ENCODE data around the gene RBM19.

The RBM19 gene

DNA sequence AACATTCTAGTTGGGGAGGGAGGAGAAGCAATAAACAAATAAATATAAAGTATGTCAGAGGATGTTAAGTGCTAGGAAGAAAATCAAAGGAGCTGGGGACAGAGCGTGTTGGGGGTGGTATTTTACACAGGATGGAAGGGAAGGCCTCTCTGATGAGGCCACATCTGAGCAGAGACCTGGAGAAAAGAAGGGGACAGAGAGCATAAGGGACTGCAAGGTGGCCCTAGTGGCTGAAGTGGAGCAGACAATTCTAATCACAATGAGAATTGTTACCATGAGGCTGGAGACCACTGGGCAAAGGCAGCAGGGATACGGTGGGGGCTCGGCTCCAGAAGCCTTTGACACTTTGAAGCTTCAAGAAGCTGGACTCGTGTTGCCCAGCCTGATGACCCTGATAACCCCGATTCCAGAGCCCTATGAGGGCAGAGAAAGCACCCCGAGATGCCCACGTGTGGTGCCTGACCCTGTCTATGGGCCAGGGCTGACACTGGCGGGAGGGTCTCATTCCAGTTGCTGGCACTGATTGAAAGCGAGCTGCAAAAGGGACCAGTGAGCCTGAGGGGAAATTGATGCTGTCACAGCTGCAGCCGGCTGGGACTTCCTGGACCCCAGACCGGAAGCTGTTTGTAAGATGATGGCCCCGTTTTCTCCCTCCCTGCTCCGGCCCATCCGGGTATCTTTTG is 169.1 kb downstream of the RBM19 start:
- DNase-seq, result no peak

DNA sequence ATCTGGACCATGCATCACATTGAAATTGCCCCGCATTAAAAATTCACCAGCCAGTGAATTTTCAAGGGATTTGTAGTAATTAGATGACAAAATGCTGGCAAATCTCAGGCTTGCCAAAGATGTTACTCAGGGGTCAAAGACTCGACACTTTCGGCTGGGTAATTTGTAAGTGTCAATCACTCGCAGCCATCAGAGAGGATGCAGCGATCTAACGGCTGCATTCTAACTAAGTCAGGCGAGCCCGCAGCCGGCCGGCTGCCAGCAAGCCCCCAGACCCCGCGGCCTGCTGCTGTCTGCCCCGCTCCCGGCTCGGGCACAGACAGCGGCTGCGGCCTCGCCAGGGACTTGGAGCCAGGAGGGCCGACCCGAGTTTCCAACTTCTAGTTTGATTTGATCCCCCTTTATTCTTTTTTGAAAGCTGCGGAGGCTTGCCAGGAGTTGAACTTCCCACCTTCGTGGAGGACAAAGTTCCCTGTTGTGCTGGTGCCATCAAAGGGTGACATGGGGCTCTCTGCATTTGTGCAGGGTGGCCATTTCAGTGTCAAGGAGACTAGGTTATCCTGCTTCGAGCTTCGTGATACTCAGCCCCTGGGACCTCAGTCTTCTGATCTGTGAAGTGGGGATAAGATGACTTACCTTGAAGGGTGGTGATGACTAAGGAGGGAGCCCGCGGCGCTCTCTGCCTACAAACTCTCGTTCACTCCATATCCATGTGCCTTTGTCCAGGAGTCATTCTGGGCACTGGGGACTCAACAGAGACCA is 169.9 kb downstream of the RBM19 start:
- no peak for DNase-seq

DNA sequence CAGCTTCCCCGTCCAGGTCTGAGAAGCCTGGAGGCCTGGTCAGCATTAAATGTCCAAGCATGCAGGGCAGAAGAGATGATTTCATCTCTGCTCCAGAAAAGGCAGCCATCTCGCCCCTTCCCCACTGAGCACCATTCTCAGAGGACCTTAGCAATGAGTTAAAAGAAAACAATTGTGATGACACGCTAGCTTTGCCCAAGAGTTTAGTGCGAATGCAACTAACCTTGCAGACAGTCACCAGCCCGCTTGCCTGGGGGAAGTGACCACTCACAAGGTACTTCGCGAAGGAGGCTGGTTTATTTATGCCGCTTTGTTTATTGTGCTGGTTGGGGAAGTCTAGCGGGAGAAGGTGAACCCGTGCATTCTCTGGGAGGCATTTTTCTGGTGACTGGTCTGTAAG is 170.7 kb downstream of the RBM19 start:
- no peak for DNase-seq

DNA sequence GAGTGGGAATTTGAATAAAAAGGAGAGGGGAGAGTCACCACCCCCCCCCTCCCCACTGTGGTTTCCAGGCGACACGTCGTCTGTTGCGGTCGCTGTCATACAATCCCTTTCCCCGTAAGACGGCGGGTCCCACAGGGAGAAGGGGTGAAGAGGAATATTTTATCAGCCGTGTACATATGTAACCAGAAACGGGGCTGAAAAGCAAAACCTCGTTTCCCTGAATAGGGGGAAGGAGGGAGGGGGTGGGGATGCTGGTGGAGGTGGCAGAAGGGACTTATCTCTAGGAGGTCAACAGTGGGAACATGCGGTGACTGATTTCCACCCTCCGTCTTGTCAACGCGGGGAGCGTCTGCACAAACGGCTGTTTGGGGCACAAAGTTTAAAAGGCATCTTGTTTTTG is 171.4 kb downstream of the RBM19 start:
- DNase-seq, result no peak

DNA sequence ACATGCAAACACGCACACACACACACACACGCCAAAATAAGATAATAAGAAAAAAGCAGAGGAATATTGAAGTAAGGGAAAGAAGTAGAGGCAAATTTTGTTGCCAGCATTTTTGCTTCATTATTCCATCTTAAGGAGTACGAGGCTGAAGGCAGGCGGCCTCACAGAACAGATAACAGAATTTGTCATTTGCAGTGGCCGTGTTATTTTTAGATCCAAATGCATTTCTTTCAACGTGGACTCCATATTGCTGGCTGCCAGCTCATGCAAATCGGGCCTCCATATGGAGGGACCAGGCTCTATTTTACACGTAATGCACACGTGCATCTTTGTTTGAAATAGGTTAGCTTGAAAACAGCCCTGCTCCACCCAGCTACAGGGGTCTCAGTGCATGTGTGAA is 172.9 kb downstream of the RBM19 start:
- DNase-seq, result no peak

DNA sequence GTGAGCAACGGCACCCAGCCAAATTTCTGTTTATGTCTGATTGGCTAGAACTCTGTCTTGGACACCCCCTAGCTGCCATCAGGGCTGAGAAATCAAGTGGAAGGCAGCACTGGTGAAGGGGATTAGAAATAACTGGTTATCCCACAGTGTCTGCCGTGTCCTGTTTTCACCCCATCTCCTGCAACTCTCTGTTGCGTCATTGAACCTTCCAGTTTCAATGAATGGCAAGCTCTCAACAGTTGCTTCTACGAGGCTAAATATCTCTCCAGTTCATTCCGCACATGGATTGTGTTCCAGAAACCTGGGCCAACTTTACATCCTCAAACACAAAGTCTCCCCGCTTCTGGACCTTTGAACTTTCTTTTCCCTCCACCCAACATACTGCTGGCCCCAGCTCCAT is 173.7 kb downstream of the RBM19 start:
- no peak for DNase-seq

DNA sequence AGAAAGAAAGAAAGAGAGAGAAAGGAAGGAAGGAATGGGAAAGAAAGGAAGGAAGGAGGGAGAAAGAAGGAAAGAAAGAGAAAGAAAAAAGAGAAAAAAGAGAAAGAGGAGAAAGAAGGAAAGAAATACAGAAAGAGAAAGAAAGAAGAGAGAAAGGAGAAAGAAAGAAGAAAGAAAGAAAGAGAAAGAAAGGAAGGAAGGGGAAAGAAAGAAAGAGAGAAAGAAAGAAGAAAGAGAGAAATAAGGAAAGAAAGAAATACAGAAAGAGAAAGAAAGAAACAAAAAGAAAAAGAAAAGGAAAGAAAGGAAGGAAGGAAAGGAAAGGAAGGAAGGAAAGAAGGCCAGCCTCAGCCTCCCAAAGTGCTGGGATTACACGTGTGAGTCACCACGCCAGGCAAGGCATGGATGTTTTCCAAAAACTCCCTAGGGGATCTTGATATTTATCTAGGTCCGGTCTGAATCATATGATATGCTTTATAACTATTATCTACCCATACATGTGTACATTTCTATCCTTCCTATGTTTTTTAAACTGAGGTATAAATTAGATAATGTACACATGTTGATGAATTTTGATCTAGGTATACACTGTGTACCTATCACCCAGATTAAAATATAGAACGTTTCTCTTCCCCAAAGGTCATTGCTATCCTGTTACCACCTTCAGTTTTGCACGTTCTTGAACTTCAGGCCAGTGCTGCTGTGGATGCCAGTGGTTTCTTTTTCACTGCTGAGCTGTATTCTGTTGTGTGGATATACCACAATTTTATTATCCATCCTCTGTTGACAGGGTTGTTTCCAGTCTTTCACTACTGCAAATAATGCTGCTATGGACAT is 177.9 kb downstream of the RBM19 start:
- DNase-seq, result no peak

DNA sequence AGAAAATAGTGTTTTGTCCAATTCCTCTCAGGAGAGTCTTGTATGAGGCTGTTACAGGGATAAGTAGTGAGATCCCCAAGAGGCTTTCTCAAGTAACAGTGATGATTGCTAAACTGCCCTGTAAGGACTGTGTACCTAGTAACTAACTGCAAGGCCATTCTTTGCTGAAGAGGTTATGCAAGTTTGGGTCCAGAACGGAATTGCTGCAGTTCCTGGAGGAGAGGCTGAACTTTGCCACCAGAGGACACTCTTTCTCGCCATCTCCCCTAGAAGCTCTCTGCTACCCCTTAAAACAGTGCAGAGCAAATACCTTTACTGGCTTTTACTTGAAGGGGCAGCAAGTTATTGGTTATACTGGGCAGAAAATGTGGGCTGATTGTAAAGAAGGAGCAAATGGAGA is 180.0 kb downstream of the RBM19 start:
- DNase-seq, result no peak

DNA sequence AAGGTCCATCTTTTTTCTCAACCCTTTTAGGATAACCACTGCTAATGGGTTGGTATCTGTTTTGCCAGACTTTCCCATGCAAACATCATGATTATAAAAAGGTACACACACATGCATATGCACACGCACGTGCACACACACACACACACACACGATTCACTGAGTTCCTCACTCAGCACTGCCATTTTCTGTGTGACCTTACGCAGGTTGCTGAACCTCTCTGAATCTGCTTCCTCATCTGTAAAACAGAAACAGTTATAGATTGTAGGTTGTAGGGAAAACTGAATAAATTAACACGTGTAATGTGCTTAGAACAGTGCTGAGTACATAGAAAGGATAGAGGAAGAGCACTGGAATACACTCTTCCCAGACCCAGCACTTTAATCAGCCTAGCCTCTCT is 182.3 kb downstream of the RBM19 start:
- no peak for DNase-seq

DNA sequence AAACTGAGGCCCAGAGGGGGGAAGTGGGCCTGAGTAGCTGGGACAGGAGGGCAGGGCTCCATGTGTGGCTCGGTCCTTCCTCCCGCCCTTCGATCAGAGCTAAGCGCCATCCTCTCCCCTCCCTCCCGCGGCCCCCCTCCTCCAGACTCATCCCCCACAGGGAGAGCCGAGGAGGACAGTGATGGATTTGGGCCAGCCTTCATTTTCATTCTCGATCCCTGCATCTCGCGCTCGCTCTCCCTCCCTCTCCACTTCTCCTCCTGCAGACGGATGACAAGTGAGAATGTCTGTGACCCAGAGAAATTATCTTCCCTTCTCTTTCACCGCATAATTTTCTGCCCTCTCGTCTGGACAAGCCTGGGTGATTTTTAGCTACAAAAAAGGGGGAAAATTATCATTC is 183.3 kb downstream of the RBM19 start:
- DNase-seq, result no peak

DNA sequence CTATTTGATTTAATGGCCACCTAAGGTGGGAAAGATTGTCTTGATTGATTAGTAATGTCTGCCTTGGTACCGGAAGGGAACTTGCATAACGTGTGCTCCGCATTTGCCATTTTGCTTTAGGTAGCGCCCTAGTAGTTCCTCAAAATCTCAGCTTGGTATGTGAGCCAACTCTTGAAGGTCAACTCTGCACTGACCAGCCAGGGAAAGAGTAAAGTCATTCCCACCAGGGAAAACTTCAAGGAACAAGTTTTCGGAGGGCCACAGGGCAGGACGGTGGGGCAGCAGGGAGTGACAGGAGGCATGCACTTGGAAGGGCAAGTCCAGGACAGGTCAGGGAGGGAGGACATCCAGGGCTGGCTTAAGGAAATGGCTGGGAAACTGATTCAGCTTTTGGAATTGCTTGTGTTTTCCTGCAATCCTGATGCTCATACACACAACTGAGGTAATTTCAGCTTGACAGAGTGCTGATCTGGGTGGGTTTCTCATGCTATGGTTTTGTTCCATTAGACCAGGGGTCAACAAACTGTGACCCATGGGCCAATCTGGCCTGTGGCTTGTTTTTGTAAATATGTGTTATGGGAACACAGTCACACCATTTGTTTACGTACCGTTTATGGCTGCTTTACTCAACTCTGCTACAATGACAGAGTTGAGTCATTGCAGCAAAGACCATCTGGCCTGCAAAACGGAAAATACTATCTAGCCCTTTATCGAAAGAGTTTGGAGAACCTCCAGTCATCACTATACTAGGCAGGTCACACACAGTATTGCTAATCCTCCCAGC is 184.5 kb downstream of the RBM19 start:
- DNase-seq, result no peak

DNA sequence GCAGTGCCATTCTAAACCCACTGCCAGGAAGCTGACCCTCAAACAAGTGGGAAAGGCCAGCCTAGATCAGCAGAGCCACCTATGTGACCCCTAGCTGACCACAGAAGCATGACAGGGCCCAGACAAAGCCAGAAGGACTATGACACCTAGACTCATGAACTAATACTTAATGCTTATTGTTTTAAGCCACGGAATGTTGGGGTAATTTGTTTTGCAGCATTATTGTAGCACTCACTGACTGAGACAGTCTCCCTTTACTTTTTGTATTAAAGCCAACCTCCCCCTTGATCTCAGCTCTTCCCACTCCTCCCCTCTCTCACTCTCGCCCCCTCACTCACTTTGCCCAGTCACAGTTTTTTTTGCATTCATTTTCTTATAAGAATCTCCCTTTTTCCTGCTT is 186.4 kb downstream of the RBM19 start:
- DNase-seq, result no peak

DNA sequence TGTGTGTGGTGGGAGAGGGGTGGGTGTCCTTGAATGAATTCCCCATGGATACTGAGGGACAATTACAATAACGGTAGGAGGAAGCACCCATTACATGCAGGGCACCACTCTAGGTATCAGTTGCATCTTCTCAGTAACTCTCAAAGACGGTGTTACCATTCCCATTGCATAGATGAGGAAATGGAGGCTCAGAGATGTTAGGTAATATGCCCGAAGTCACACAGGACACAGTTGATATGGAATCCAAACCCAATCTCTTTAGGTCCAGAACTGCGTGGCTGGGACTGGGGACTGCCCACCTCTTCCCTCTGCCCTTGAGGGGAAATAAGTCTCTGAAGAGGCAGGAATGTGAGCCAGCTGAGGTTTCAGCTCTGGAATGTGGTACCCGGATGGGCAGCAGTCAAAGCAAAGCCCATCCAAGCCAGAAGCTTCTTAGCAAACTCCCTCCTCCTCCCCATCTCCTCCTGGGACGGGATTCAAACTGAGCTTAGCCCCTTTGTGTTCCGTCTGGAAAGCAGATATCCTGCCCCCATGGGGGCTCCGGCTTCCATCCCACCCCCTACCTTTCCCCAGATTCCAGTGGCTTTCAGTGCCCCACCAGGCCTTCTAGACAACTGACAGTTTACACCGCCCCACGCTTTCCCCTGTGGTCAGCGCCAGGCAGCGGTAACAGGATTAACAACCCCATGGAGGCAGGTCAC is 187.5 kb downstream of the RBM19 start:
- DNase-seq, result no peak

DNA sequence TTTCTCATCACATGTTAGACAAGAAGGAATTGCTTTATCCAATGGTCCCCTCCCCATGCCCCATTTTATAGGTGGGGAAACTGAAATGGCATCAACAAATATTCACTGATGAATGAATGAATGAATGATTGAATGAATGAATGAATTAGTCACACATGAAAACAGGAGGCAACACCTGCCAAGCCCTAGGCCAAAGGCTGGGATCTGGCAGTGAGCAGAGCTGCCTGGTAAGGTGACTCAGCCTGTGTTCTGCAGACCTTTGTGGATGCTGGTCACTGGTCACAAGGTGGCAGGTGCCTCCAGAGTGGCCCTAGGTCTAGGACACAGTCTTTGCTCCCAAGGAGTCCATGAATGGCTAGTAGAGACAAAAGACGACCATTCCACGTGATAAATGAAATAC is 188.4 kb downstream of the RBM19 start:
- no peak for DNase-seq

DNA sequence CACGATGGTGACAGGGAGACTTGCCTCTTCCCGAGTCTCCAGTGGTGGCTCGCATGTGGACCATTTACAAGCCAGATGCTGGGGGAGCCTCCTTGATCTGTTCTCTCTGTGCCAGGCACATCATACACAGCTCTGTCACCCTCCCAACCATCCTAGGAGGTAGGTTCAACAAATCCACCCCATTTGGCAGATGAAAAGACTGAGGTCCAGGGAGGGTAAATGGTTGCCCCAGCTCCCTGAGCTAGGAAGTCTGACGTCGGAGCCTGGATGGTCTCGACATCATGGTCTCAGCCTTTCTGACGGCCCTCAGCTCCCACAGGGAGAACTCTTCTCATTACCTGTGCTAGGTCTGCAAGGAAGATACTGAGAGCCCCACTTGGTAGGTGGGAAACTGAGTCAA is 189.6 kb downstream of the RBM19 start:
- no peak for DNase-seq

DNA sequence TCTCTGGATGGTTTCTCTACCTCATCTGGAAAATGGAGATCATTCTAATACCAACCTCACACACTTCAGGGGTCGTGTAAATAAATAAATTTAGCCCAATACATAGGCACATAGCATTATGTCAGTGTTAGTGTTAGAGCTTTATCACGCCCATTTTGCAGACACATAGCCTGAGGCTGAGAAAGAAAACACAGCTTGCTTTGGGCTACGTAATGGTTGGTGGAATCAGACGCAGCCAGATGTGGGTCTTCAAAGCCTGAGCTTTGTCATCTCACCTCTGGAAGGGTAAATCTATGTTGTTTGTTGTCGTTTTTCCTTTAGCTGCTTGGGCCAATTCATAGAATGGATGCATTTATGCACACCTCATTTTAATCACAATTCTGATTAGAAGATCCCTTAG is 191.6 kb downstream of the RBM19 start:
- no peak for DNase-seq

DNA sequence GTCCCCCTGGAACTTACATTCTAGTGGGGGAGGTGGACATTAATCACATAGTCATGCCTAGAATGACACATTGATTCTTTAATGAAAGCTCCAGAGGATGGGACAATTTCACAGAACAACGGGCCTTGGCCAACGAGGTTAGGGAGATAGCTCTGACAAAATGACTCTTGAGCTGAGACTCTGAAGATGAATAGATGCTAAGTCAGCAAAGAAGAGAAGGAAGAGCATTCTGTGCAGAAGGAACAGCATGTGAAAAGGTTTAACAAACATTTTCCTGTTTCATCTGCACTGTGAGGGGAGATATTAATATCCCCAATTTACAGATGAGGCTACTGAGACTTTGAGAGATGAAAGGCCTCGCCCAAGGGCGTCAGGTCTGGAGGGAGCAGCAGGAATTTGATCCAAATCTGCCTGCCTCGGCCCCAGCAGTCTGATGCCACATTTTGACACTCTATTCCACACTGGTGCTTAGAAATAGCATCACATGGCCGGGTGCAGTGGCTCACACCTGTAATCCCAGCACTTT is 193.6 kb downstream of the RBM19 start:
- DNase-seq, result no peak

DNA sequence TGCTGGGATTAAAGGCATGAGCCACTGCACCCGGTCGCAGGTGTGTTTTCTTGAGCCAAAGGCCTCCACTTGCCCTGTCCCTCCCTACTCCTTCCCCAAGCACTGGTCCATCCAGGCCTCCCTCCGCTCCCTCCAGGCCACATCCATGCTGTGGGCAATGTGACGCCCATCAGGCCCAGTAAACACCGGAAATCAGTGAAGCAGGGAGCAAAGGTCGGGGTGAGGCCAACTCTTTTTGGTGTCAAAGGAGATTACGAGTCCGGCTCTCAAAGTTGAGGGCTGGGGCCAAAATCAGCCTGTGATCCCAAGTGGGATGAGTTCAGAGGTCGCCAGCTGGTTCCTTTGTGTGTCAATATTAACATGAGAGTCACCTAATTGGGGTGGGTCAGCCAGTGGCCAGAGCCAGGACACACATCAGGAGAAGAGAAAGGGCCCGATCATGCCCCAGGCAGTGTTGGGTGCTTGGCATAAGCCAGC is 195.7 kb downstream of the RBM19 start:
- DNase-seq, result no peak

DNA sequence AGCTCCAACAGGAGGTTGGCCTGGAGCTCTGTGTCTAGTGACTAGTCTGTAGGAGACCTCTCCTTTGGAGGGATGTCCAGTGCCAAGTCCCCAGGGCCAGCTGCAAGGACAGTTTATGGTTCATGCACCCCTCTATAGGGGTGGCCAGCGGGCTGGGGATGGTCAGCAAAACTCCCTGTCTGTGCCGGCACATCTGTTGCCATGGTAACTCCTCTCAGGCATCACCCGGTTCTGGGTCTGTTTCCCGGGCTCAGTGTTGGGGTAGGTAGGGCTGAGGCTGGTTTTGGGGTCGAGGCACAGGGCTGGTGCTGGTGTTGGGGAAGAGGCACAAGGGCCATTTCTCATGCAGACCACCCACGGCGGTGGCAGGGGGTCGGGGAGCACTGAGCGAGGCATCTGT is 196.8 kb downstream of the RBM19 start:
- no peak for DNase-seq

DNA sequence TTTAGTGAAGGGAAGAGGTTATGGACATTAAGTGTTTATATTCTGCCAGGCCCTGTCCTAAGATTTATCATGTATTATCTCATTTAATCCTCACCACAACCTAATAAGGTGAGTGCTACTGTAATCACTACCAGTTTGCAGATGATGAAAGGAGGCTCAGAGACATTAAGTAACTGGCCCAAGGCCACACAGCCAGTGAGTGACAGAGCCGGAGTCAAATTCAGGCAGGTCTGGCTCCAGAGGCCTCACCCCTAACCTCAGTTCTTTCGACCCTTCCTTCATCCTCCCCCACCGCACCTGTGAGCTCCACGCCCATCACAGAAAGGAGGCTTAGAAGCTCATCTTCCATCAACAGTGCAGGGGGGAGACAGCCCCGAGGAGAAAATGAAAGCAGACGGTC is 197.3 kb downstream of the RBM19 start:
- no peak for DNase-seq

DNA sequence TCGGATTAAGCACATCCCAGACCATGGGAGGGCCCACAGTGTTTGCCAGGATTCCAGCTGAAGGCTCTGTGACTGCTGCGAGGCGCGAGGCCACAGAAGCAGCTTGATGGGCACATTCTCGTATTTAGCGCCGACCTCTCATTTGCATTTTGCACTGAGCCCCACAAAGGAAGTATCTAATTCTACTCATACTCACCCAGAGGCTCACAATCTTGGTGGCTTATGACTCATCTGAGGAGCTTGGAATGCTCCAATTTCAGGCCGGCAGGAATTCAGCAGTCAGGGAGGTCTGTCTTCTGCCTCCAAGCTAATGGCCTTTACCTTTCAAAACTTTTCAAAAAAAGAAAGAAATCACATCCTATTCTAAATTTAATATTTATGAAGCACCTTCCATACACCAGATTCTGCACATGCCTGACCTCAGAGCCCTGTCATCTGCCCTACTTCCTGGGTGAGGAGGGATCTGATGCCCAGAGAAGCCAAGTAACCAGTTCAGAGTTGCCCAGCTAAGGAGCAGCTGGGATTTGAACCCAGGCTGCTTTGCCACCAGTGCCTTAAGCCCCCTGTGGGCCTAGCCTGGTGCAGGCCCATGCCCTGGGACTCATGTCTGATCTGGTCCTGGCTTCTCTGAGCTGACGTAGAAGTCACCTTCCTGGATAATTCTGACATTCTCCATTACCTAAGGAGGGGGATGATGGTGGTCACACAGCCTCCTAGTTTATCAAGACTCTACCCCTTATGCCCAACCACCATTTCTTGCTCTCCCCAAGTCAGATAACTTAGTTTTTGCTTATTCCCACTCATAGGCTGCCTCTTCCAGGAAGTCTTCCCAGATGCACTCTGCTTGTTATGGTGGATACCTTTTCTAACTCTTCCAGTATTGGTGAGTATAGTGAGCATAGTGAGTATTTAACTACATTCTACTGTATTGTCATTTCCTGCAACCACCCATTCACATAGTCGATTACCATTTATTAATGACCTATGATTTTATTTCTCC is 198.9 kb downstream of the RBM19 start:
- DNase-seq, result no peak

All from CD4-positive, alpha-beta T cell treated with Interleukin-10 for 1 hour (primary cell).